SIG-M5 treated with dmso at 0.1 percent for 504 hours (cell line): Measurements from ENCODE around the gene CAV1.

Source experiments
- DNase-seq: peaks from one replicate; lab custom pipeline; 2025; ENCODE audit not compliant: unreplicated experiment; lab: John Stamatoyannopoulos, UW

Gene CAV1

DNA sequence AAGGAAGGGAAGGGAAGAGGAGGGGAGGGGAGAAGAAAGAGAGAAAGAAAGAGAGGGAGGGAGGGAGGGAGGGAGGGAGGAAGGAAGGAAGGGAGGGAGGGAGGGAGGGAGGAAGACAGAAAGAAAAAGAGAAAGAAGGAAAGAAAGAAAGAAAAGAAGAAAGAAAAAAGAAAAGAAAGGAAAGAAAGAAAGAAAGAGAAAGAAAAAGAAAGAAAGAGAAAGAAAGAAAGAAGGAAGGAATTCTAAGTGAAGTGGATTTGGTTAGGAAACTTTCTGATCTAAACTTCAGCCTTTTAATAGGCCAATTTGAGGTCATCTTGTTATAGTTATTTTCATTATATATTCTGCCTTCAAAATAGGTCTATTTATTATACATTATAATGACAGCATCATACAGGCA is 21.0 kb upstream of the CAV1 start:
- no peak for DNase-seq

DNA sequence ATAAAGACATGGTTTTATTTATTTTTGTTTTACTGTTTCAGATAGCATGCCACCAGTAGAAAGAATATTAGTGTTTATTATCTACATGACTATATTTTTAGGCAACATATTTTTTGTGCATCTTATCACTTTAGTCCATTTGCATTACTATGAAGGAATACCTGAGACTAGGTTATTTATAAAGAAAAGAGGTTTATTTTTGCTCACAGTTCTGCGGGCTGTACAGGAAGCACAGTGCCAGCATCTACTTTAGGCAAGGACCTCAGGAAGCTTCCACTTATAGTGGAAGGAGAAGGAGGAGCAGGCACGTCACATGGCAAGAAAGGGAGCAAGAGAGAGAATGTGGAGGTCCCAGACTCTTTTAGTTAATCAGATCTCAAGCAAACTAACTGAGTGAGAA is 19.6 kb upstream of the CAV1 start:
- no peak for DNase-seq

DNA sequence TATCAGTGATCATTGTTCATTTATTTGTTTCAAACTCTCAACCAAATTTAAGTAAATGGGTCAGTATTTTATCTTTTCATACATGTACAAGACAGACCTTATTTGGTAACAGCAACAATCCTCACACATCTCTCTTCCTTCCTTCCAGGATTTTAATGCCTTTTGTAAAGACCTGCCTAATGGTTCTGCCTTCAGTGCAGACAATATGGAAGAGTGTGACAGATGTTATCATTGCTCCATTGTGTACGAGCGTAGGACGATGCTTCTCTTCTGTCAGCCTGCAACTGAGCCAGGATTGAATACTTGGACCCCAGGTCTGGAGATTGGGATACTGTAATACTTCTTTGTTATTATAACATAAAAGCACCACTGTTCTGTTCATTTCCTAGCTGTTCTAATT is 19.0 kb upstream of the CAV1 start:
- no peak for DNase-seq

- DNase-seq, result no peak
Measured at GRCh38 chr7:116509982-116510579, 14.8 kb upstream of the CAV1 start.

- DNase-seq, result no peak
Measured at GRCh38 chr7:116510795-116511194, 14.0 kb upstream of the CAV1 start.

- peak; percentile 7 for DNase-seq
Measured at GRCh38 chr7:116511552-116512519, 13.0 kb upstream of the CAV1 start.

GRCh38 chr7:116512520-116513188 is 12.2 kb upstream of the CAV1 start:
- no peak for DNase-seq

GRCh38 chr7:116515584-116515983 is 9.3 kb upstream of the CAV1 start:
- DNase-seq, result no peak

- DNase-seq, result no peak
Measured at GRCh38 chr7:116516324-116516723, 8.5 kb upstream of the CAV1 start.

GRCh38 chr7:116517626-116518025 is 7.2 kb upstream of the CAV1 start:
- DNase-seq, result no peak

DNA sequence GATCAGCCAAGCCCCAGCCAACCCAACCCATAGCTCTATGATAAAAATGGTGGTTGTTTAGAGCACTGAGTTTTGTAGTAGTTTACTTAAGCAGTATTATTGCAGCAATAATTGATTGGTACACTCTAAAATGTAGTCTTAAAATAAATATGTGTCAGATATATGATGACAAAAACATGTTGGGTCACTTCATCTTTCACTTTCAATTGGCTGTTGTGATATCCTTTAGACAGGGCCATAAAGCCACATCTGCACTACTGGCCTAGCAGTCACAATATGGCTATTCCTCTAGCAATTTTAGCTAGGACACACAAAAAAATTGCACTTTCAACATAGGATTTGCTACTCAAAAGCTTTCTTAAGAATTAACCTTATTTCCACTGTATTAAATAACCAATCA is 5.9 kb upstream of the CAV1 start:
- DNase-seq, result no peak

DNA sequence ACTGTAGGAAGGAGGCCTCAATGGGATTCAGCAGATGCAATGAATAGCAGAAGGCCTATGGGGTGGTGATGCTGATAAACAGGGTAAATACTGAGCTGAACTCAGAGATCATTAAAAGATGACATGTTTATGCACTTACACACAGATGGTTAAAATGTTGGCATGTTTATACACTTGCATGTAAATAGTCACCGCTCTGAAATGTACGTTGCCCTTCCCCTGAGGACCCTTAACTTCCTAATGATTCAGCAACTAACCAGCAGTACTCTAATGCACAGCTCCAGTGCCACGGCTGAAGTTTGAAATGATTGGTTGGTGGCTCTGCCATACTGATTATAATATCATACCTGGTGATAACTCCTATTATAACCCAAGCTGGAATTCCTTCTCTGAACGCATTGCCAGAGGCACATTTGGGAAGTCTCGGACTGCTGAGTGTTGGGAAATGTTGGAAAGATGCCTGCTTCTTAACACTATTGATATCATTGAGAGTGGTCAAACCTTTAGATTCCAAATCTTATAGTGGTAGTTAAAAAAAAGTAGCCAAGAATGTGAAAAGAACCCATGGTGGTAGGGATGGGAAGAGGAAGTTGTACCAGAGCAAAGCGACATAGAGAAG is 3.7 kb upstream of the CAV1 start:
- DNase-seq, result no peak

- no peak for DNase-seq
Measured at GRCh38 chr7:116522247-116522646, 2.6 kb upstream of the CAV1 start.

DNA sequence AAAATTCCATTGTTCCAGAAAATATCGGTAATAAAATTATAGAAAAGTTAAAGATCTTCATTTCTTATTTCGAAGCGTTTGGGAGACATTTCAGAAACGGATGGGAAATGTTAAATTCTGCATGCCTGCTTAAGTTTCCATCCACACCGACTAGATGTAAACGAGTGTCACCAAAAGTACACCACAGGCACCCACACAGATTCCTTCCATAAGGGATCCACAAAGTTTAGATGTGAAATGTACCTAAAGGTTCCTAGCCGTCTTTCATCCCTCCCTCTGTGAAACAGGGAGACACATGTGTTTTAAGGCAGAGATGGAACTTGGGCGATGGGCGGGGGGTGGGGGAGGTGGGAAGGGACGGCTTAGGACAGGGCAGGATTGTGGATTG is 621 bp upstream of the CAV1 start:
- DNase-seq, result no peak

- DNase-seq, result no peak
Measured at GRCh38 chr7:116525298-116525912, 569 bp downstream of the CAV1 start.

- peak; percentile 70 for DNase-seq
Measured at GRCh38 chr7:116525913-116526861, 1.4 kb downstream of the CAV1 start.

DNA sequence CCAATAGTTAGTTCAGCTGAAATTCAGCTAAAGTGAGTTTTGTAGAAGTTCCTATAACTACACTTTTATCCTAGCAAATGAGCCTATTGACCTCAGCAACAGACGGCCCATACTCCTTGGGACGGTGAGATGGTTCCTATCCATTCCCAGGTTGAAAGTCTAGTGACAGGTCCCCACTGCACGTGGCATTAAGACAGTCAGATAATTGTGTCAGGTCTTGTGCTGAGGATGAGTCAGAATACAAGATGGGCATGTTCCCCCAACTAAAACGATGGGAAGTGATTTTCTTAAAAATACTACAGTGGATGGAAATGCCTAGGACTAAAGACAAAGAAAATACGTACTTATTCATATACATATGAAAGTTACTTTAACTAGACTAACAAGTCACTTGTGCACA is 2.1 kb downstream of the CAV1 start:
- no peak for DNase-seq

GRCh38 chr7:116527521-116527920 is 2.7 kb downstream of the CAV1 start:
- no peak for DNase-seq

- no peak for DNase-seq
Measured at GRCh38 chr7:116528008-116528789, 3.4 kb downstream of the CAV1 start.
